Suprapubic skin (tissue), 3 donors: ENCODE results near the gene RFFL.

ENCODE experiments used
- CTCF ChIP-seq, 2 donors: fragments of 200-600 bp in 1 of 2; fragments of 450-650 bp in 1 of 2; sonication (generic) in 1 of 2; IDR thresholded peaks; one replicate each; pipeline ENCODE4 v1.5.1; 2016 to 2019; ENCODE audit warnings: antibody characterized with exemption in 2 of 2, mild to moderate bottlenecking in 1 of 2, moderate library complexity in 1 of 2
- POLR2AphosphoS5 ChIP-seq, 3 donors: sonication (generic); formaldehyde crosslinking; IDR thresholded peaks; one replicate each; pipeline ENCODE4 v1.6.1; 2017; ENCODE audit warnings: antibody characterized with exemption in 3 of 3

GRCh38 chr17:35083071-35083470 is 19.6 kb upstream of the RFFL start:
- TF ChIP-seq CTCF (IDR thresholded peaks at IDR 0.05) = no peak
- no peak for TF ChIP-seq POLR2AphosphoS5 (IDR thresholded peaks at IDR 0.05)
